Measurements from ENCODE around the gene GLRA1. TPM values are rescaled to one million over a fixed set of nuclear protein-coding genes. Genes with fewer than 3 reads are reported as not detected.

The GLRA1 gene
- total RNA-seq, 1 experiment from 2014 or later, result not detected

GRCh38 chr5:151964471-151964870 is 39.8 kb upstream of the GLRA1 start:
- intact Hi-C loops (cut with micrococcal nuclease), result no loop called here
- Histone ChIP-seq H3K4me1 (ENCODE audit: control insufficient read depth in 1 of 2, insufficient read depth in 2 of 2, low read length in 2 of 2) (no peaks in the 10 kb centered on the region), H2AFZ (ENCODE audit: low read depth, low read length, poor library complexity, severe bottlenecking) (no peak overlapping the region), H3K36me3 (ENCODE audit: control insufficient read depth in 1 of 2, insufficient read depth in 2 of 2, low read length in 2 of 2) (no peaks in the 10 kb centered on the region), H3K4me3 (replicated peaks in 1 of 2; ENCODE audit: low read depth in 1 of 2, low read length in 2 of 2) (no peak overlapping the region), H3K79me2 (ENCODE audit: insufficient read depth, low read length) (no peaks in the 10 kb centered on the region), H3K9ac (ENCODE audit: low read length) (no peak overlapping the region), H3K9me2 (ENCODE audit: insufficient read depth) (no peaks in the 10 kb centered on the region), H3K9me3 (ENCODE audit: control insufficient read depth in 1 of 2, insufficient read depth in 1 of 2, low read depth in 1 of 2, low read length in 2 of 2) (no peaks in the 10 kb centered on the region), H3K27me3 (ENCODE audit: insufficient read depth, low read length) (peaks cover 54% of the 10 kb centered on the region), H4K20me1 (ENCODE audit: insufficient read depth) (no peaks in the 10 kb centered on the region), H3K27ac (ENCODE audit: low read depth, low read length) (no peak overlapping the region), H3K4me2 (ENCODE audit: low read length) (no peak overlapping the region)
- no peak for DNase-seq (ENCODE audit: low read depth, low spot score)
- ATAC-seq, result no peak
- ChIA-PET RAD21 (ENCODE audit: low non-redundant PET in 1 of 2, low total read pairs in 2 of 2, uncharacterized antibody in 2 of 2, unreplicated experiment in 2 of 2) (no interaction called here), CTCF (no interaction called here), POLR2A (no interaction called here)
- TF ChIP-seq, protein P1, sequence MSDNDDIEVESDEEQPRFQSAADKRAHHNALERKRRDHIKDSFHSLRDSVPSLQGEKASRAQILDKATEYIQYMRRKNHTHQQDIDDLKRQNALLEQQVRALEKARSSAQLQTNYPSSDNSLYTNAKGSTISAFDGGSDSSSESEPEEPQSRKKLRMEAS (IDR thresholded peaks at IDR 0.05), result no peak
- no TSS peak for BruUV-seq (replicated peaks)

DNA sequence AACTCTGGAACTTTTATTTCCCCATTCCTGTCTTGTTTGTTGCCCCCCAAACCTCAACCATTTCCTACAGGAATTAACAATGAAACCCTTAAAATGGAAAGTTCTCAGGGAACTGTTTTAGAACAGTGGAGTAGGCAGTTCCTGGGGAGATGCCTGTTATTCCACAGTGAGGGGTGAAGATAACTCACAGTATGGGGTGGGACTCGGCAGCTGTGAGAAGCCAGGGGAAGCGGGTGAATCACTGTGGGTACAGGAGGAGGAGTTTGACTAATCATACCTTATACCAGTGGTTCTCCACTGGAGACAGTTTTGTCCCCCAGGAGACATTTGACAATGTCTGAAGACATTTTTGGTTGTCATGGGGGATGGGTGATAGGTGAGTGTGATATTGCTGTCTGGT is 36.9 kb upstream of the GLRA1 start:
- no TSS peak for BruUV-seq (replicated peaks)
- CTCF ChIA-PET, result no interaction called here

More for the DNA sequence above, 36.9 kb upstream of the GLRA1 start:
- ChIA-PET RAD21 (ENCODE audit: low non-redundant PET in 1 of 2, low total read pairs in 2 of 2, uncharacterized antibody in 2 of 2, unreplicated experiment in 2 of 2) (no interaction called here), POLR2A (no interaction called here)
- H3K9ac ChIP-seq (ENCODE audit: low read length), result no peak overlapping the region
- intact Hi-C loops (cut with micrococcal nuclease), result no loop called here
- no peak for ATAC-seq
- H4K20me1 ChIP-seq (ENCODE audit: insufficient read depth), result no peaks in the 10 kb centered on the region
- H3K27ac ChIP-seq (ENCODE audit: low read depth, low read length), result no peak overlapping the region
- no peaks in the 10 kb centered on the region for H3K36me3 ChIP-seq (ENCODE audit: control insufficient read depth in 1 of 2, insufficient read depth in 2 of 2, low read length in 2 of 2)
- DNase-seq (ENCODE audit: low read depth, low spot score), result no peak
- no peak overlapping the region for H2AFZ ChIP-seq (ENCODE audit: low read depth, low read length, poor library complexity, severe bottlenecking)
- no peak overlapping the region for H3K4me3 ChIP-seq (replicated peaks in 1 of 2; ENCODE audit: low read depth in 1 of 2, low read length in 2 of 2)
- no peaks in the 10 kb centered on the region for H3K4me1 ChIP-seq (ENCODE audit: control insufficient read depth in 1 of 2, insufficient read depth in 2 of 2, low read length in 2 of 2)
- no peak for TF ChIP-seq CBX3 (IDR thresholded peaks at IDR 0.05; ENCODE audit: low read depth)
- TF ChIP-seq ELF1 (IDR thresholded peaks at IDR 0.05; ENCODE audit: borderline replicate concordance, low read depth), result no peak
- TF ChIP-seq ZNF274 (IDR thresholded peaks at IDR 0.05; ENCODE audit: low read depth, low read length), result no peak
- no peak for TF ChIP-seq SRF (IDR thresholded peaks at IDR 0.05; ENCODE audit: low read depth)
- TF ChIP-seq SIN3A (IDR thresholded peaks at IDR 0.05; ENCODE audit: low read depth), result no peak
- no peak for TF ChIP-seq ZFX (IDR thresholded peaks at IDR 0.05)
- TF ChIP-seq EZH2phosphoT487 (IDR thresholded peaks at IDR 0.05; ENCODE audit: borderline replicate concordance), result no peak
- no peak for TF ChIP-seq JUND (IDR thresholded peaks at IDR 0.05)
- no peak for TF ChIP-seq CEBPB (IDR thresholded peaks at IDR 0.05; ENCODE audit: low read depth)
- no peak for TF ChIP-seq YY1 (IDR thresholded peaks at IDR 0.05; ENCODE audit: extremely low read depth, insufficient replicate concordance, low read depth, low read length)
- TF ChIP-seq TCF7L2 (IDR thresholded peaks at IDR 0.05; ENCODE audit: borderline replicate concordance, extremely low read depth, insufficient read depth, insufficient read length), result no peak
- H3K79me2 ChIP-seq (ENCODE audit: insufficient read depth, low read length), result no peaks in the 10 kb centered on the region
- peaks cover 52% of the 10 kb centered on the region for H3K27me3 ChIP-seq (ENCODE audit: insufficient read depth, low read length)
- H3K9me3 ChIP-seq (ENCODE audit: control insufficient read depth in 1 of 2, insufficient read depth in 1 of 2, low read depth in 1 of 2, low read length in 2 of 2), result no peaks in the 10 kb centered on the region
- no peak overlapping the region for H3K4me2 ChIP-seq (ENCODE audit: low read length)
- no peaks in the 10 kb centered on the region for H3K9me2 ChIP-seq (ENCODE audit: insufficient read depth)
